SK-N-MC (cell line): ENCODE measurements around the gene ZNF484.
"Not testable (repeated sequence)": the region's sequence is repeated elsewhere in the genome, so short reads cannot be mapped to it uniquely, and the experiment has no call there.

Source experiments
- DNase-seq: peaks from one replicate; pipeline ENCODE4 v3.0.0-alpha.2; 2011; ENCODE audit warnings: low read depth, low spot score
- H3K27ac ChIP-seq: fragments of 200-600 bp; sonication (generic); 2 replicates; pipeline ENCODE4 v1.5.1; 2016; ENCODE audit warnings: mixed run types
- H3K36me3 ChIP-seq: fragments of 200-600 bp; sonication (generic); 2 replicates; pipeline ENCODE4 v1.6.1; 2017; ENCODE audit warnings: antibody characterized with exemption, low read length, mixed read lengths; ENCODE audit not compliant: insufficient read depth
- H3K4me3 ChIP-seq: fragments of 200-600 bp; sonication (generic); 2 replicates; pipeline ENCODE4 v1.5.1; 2016
- H3K9ac ChIP-seq: fragments of 200-600 bp; sonication (generic); 2 replicates; pipeline ENCODE4 v1.8.0; 2017; ENCODE audit warnings: mixed run types, mixed read lengths; ENCODE audit not compliant: insufficient read length
- H3K9me3 ChIP-seq: fragments of 200-600 bp; sonication (generic); 2 replicates; pipeline ENCODE4 v1.6.1; 2017; ENCODE audit warnings: low read depth, mild to moderate bottlenecking, antibody characterized with exemption, low read length, moderate library complexity, mixed read lengths
- EZH2 ChIP-seq: fragments of 200-600 bp; sonication (generic); IDR thresholded peaks from one replicate; pipeline ENCODE4 v1.6.1; 2017; ENCODE audit warnings: antibody characterized with exemption
- FOXP2 ChIP-seq: optimal IDR thresholded peaks from 2 replicates; pipeline ENCODE3; 2011; ENCODE audit warnings: mild to moderate bottlenecking, moderate library complexity; ENCODE audit not compliant: insufficient read depth; ENCODE audit errors: extremely low read length, control extremely low read depth
- POLR2AphosphoS5 ChIP-seq: IDR thresholded peaks from 2 replicates; pipeline ENCODE4 v1.6.1; 2012; ENCODE audit warnings: mild to moderate bottlenecking, low read depth, low read length, borderline replicate concordance

Gene ZNF484

GRCh38 chr9:92894711-92895362, 17.0 kb upstream of the ZNF484 start:
- Histone ChIP-seq H3K9ac (no peak overlapping the region), H3K9me3 (no peaks in the 10 kb centered on the region), H3K36me3 (no peaks in the 10 kb centered on the region), H3K27ac (no peak overlapping the region), H3K4me3 (no peak overlapping the region)
- no peak for DNase-seq
- TF ChIP-seq POLR2AphosphoS5 (no peak), FOXP2 (no peak), EZH2 (no peak)

DNA sequence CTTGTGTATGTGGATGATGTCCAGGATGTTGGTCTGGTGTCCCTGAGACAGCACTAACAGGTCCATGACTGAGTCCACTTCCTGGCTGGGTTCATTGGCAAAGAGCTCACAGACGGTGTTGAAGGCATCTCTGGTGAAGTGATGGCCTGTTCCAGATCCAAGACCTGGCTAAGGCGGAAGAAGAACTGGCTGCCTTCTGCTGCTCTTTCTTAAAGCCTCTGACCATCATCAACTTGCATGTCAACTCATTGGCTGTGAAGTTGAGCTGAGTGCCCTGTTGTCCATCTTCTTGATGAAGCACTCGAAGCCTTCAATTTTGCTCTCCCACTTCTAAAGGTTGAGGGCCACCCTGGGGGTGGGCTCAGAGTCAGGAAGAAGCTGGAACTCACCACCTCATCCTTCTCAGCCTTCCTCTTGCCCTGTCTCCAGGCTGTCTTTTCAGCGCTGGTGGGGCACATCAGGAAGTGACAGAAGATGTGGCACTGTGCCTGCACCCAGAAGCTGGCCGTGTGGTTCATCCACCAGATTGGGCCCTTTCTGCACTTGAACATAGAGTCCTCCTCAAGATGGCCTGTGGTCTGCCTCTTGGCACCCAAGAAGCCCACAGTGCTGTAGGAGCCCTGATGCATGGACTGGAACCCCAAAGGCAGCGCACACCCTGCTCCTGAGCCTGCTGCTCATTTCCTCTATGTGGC, 16.2 kb upstream of the ZNF484 start:
- H3K27ac ChIP-seq, H3K9ac ChIP-seq, H3K4me3 ChIP-seq, H3K9me3 ChIP-seq, H3K36me3 ChIP-seq, DNase-seq: not testable (repeated sequence)

GRCh38 chr9:92892276-92892675, 14.4 kb upstream of the ZNF484 start:
- not testable (repeated sequence) for H3K36me3 ChIP-seq, H3K9ac ChIP-seq, H3K9me3 ChIP-seq, H3K27ac ChIP-seq, H3K4me3 ChIP-seq, DNase-seq

DNA sequence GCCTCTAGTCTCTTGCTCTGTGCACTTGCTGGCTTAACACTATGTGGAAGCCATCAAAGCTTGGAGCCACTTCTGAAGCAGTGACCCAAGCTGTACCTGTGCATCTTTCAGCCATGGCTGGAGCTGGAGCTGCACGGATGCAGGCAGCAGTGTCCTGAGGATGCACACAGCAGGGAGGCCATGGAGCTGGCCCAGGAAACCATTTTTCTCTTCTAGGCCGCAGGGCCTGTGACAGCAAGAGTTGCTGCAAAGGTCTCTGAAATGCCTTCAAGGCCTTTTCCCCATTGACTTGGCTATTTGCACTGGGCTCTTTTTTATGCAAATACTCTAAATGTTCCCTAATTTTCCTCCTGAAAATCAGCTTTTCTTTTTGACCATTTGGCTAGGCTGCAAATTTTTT, 12.9 kb upstream of the ZNF484 start:
- Histone ChIP-seq H3K27ac (no peak overlapping the region), H3K36me3 (no peaks in the 10 kb centered on the region), H3K9me3 (no peaks in the 10 kb centered on the region), H3K4me3 (no peak overlapping the region), H3K9ac (no peak overlapping the region)
- DNase-seq, result no peak
- TF ChIP-seq FOXP2 (no peak), EZH2 (no peak), POLR2AphosphoS5 (no peak)

DNA sequence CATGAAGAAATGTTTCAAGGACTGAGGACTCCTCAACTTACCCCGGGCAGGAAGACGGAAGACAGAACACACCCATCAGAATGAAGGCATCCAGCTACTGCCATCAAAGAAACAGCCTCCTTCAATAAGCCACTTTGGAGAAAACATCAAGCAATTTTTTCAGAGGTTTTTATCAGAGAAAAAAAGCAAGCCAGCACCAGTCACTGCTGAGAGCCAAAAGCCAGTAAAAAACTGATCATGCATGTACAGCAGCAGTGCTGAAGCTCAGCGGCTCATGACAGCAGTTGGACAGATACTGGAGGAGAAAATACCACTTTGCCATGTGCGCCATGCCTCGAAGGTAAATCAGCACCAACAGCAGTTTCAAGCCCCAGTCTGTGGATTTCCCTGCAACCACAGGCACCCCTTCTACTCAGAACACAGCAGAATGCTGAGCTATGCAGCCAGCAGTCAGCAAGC, 10.1 kb upstream of the ZNF484 start:
- H3K9ac ChIP-seq, result no peak overlapping the region
- H3K9me3 ChIP-seq, result no peaks in the 10 kb centered on the region
- DNase-seq, result no peak
- no peaks in the 10 kb centered on the region for H3K36me3 ChIP-seq
- H3K27ac ChIP-seq, result no peak overlapping the region
- TF ChIP-seq FOXP2, result no peak
- no peak for TF ChIP-seq POLR2AphosphoS5
- TF ChIP-seq EZH2, result no peak
- H3K4me3 ChIP-seq, result no peak overlapping the region

DNA sequence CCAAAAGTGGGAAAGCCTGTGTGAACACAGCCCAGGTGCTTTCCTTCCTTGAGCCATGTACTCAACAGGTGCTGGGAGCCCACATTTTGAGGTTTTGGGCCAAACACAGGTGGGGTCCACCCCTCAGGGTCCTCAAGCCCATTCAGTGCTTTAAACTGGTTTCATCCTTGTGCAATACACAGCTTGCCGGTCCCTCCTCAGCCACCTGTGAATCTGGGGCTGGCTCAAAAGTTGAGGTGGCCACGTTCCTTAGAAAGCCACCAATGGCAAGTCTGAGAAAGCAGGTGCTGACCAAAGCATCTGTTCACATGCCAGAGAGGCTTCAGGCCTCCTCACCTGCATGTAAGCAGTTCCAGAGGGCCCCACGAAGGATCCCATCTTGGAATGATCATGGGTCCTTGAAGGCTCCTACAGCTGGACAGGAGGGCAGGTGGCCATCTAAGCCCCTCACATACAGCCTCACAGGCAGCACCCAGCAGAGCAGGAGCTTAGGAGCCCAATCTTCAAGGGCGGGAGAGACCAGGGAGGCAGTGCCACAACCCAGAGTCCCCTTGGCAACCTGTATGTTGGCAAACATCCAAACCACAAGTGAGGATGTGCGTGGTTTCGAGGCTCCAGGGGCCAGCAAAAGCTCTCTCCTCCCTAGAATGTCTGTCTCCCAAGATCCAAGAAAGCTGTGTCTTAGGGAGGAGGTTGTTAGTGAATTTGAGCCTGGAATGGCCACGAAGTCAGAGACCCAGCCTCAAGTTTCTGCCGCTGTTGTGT, 9.2 kb upstream of the ZNF484 start:
- H3K9ac ChIP-seq, H3K27ac ChIP-seq, H3K9me3 ChIP-seq, H3K36me3 ChIP-seq, DNase-seq, H3K4me3 ChIP-seq: not testable (repeated sequence)

GRCh38 chr9:92883666-92884405, 6.0 kb upstream of the ZNF484 start:
- not testable (repeated sequence) for H3K9ac ChIP-seq, DNase-seq, H3K36me3 ChIP-seq, H3K4me3 ChIP-seq, H3K27ac ChIP-seq, H3K9me3 ChIP-seq

DNA sequence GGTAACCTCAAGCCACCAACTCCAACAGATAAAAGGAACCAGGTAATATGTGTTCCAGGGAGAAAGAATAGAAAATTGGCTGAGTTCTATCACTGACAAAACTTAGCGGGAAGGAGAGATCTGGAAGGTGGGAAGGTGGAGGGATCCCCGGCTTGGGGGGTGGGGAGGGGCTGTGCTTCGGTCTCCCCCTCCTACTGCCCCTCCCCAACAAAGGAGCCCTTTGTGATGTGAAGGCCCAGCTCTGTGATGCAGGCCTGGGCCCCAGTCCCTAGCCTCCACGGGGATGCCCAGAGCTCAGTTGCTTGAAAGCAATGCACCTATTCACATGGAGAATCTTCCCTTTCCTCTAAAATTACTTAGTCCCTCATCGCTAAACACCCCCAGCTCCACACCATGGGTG, 4.4 kb upstream of the ZNF484 start:
- Histone ChIP-seq H3K9ac (no peak overlapping the region), H3K9me3 (no peaks in the 10 kb centered on the region; the same call in 1 of the 2 replicates), H3K27ac (no peak overlapping the region), H3K4me3 (no peak overlapping the region), H3K36me3 (no peaks in the 10 kb centered on the region; the same call in 1 of the 2 replicates)
- TF ChIP-seq EZH2 (no peak), FOXP2 (no peak), POLR2AphosphoS5 (no peak)
- DNase-seq, result no peak
